K562 (cell line): ENCODE results near the gene SLC6A9. TPM values are rescaled to one million over a fixed set of nuclear protein-coding genes. Genes with fewer than 3 reads are reported as not detected.
A peak's percentile ranks its signal among the peaks of the same experiment; 100 is the strongest.

Source experiments
- ATAC-seq: fragments of 200-7000 bp; cut with Tn5 transposase; 3 replicates; pipeline ENCODE4 v1.9.1; 2020; ENCODE audit warnings: moderate library complexity
- BruUV-seq: library from RNA; stranded (reverse); fragments of 400-500 nt; replicated peaks from 2 replicates; lab custom pipeline; 2021; lab: Mats Ljungman, UMichigan
- CTCF ChIA-PET: fragments of 300-600 bp; formaldehyde crosslinking; extraction: SDS; loops from one replicate; lab custom pipeline; 2021; ENCODE audit warnings: low intra/inter-chr PET ratio; lab: Yijun Ruan, JAX
- POLR2A ChIA-PET: fragments of 300-600, 350-650 bp; sonication (Branson Sonifier 250); formaldehyde crosslinking; extraction: SDS; loops from one replicate; lab custom pipeline; 2021; ENCODE audit warnings: antibody characterized with exemption, inconsistent platforms; lab: Yijun Ruan, JAX
- DNase-seq, 4 experiments: peaks; one replicate each; pipeline versions ENCODE4 v3.0.0 to v3.0.0-alpha.2; 2011 to 2018; ENCODE audit warnings: low spot score in 3 of 4, mixed read lengths in 3 of 4; ENCODE audit errors: extremely low read depth in 1 of 4
- FAIRE-seq: peaks from 2 replicates; lab custom pipeline; 2011; peaks lifted over from hg19 to GRCh38; lab: Jason Lieb, UNC
- H2AFZ ChIP-seq: 2 replicates; pipeline ENCODE4 v1.6.0; 2011; ENCODE audit warnings: low read depth, low read length, control low read depth, inconsistent platforms
- H3K27ac ChIP-seq: fragments of 200-600 bp; 3 replicates; pipeline ENCODE4 v1.8.0; 2011; ENCODE audit warnings: low read depth, mild to moderate bottlenecking, control low read depth, inconsistent platforms, low read length, moderate library complexity, mixed read lengths; ENCODE audit errors: extremely low read depth
- H3K27me3 ChIP-seq, 2 experiments: fragments of 300-600 bp in 1 of 2; 2 replicates in 1 of 2; 3 replicates in 1 of 2; pipeline versions ENCODE4 v1.6.0 to v1.8.0; 2011; ENCODE audit warnings: inconsistent platforms in 2 of 2, low read length in 2 of 2, mild to moderate bottlenecking in 1 of 2, mixed read lengths in 1 of 2, moderate library complexity in 1 of 2; ENCODE audit not compliant: control insufficient read depth in 2 of 2, insufficient read depth in 2 of 2
- H3K36me3 ChIP-seq: fragments of 300-600 bp; 3 replicates; pipeline ENCODE4 v1.8.0; 2011; ENCODE audit warnings: mild to moderate bottlenecking, low read length, inconsistent platforms; ENCODE audit not compliant: control insufficient read depth, insufficient read depth
- H3K4me1 ChIP-seq, 2 experiments: fragments of 200-600 bp in 1 of 2; replicated peaks in 1 of 2; 2 replicates in 1 of 2; 3 replicates in 1 of 2; pipeline versions ENCODE4 v1.5.1 to v1.8.0; 2011; ENCODE audit warnings: inconsistent platforms in 2 of 2, low read length in 2 of 2, mild to moderate bottlenecking in 1 of 2, mixed read lengths in 1 of 2, moderate library complexity in 1 of 2; ENCODE audit not compliant: control insufficient read depth in 2 of 2, insufficient read depth in 2 of 2
- H3K4me2 ChIP-seq: 2 replicates; pipeline ENCODE4 v1.6.1; 2011; ENCODE audit warnings: low read length, control low read depth, inconsistent platforms, mixed read lengths; ENCODE audit not compliant: insufficient read depth
- H3K4me3 ChIP-seq: fragments of 200-600 bp; sonication (generic), shearing (Covaris generic); 2 replicates; pipeline ENCODE4 v1.5.1; 2016; ENCODE audit warnings: control low read depth, inconsistent platforms
- H3K79me2 ChIP-seq: fragments of 200-600 bp; 3 replicates; pipeline ENCODE4 v1.8.0; 2011; ENCODE audit warnings: low read length, inconsistent platforms; ENCODE audit not compliant: control insufficient read depth, insufficient read depth
- H3K9ac ChIP-seq, 2 experiments: 2 replicates each; pipeline versions ENCODE4 v1.6.0 to v1.6.1; 2011; ENCODE audit warnings: low read depth in 2 of 2, low read length in 2 of 2, control low read depth in 1 of 2, inconsistent platforms in 1 of 2, mild to moderate bottlenecking in 1 of 2, mixed read lengths in 1 of 2; ENCODE audit not compliant: insufficient read depth in 1 of 2
- H3K9me1 ChIP-seq: one replicate; pipeline ENCODE4 v1.6.0; 2011; ENCODE audit warnings: inconsistent platforms, mild to moderate bottlenecking, low read length, moderate library complexity; ENCODE audit not compliant: control insufficient read depth, insufficient read depth
- H3K9me3 ChIP-seq: replicated peaks from 2 replicates; pipeline ENCODE4 v1.5.1; 2011; ENCODE audit warnings: low read depth, low read length, inconsistent platforms; ENCODE audit not compliant: control insufficient read depth, insufficient read depth
- H4K20me1 ChIP-seq: replicated peaks from 2 replicates; pipeline ENCODE4 v1.6.1; 2011; ENCODE audit warnings: low read length, inconsistent platforms, mixed read lengths; ENCODE audit not compliant: control insufficient read depth, insufficient read depth
- BRCA1 ChIP-seq, 2 experiments: fragments of 450-650 bp in 1 of 2; sonication (generic) in 1 of 2; formaldehyde crosslinking in 1 of 2; IDR thresholded peaks; 2 replicates each; pipeline versions ENCODE4 v1.5.0 to v1.6.1; 2017 to 2020; ENCODE audit warnings: mild to moderate bottlenecking in 1 of 2, missing genetic modification reagents in 1 of 2
- ELF4 ChIP-seq: fragments of 450-650 bp; formaldehyde crosslinking; IDR thresholded peaks from 2 replicates; pipeline ENCODE4 v1.4.0; 2022; ENCODE audit warnings: missing genetic modification characterization
- ESRRB ChIP-seq: fragments of 250-450 bp; sonication (Bioruptor Pico); IDR thresholded peaks from 2 replicates; pipeline ENCODE4 v1.5.0; 2020; ENCODE audit warnings: mild to moderate bottlenecking, moderate library complexity, borderline replicate concordance
- FIP1L1 ChIP-seq: fragments of 200-400 bp; formaldehyde crosslinking; IDR thresholded peaks from 2 replicates; pipeline ENCODE4 v1.6.1; 2018; ENCODE audit warnings: mild to moderate bottlenecking, low read depth, low read length; ENCODE audit not compliant: poor library complexity, severe bottlenecking
- NFATC3 ChIP-seq: fragments of 450-650 bp; IDR thresholded peaks from 2 replicates; pipeline ENCODE4 v1.6.1; 2017; ENCODE audit warnings: mild to moderate bottlenecking
- ZMIZ1 ChIP-seq, 2 experiments: fragments of 150-350 bp in 1 of 2; IDR thresholded peaks; 2 replicates each; pipeline ENCODE4 v1.6.1; 2012 to 2016; ENCODE audit warnings: low read depth in 2 of 2, low read length in 2 of 2, mild to moderate bottlenecking in 1 of 2, moderate library complexity in 1 of 2
- ZNF121 ChIP-seq: sonication (generic); formaldehyde crosslinking; conservative IDR thresholded peaks from 2 replicates; pipeline ENCODE4 v1.8.0; 2022; ENCODE audit warnings: missing genetic modification reagents
- ZNF263 ChIP-seq: sonication (generic); formaldehyde crosslinking; IDR thresholded peaks from 2 replicates; pipeline ENCODE4 v1.8.0; 2022; ENCODE audit warnings: mild to moderate bottlenecking, missing genetic modification reagents, borderline replicate concordance
- ZNF444 ChIP-seq: fragments of 250-450 bp; sonication (Bioruptor Pico); IDR thresholded peaks from 2 replicates; pipeline ENCODE4 v1.4.0; 2020; ENCODE audit warnings: mild to moderate bottlenecking, moderate library complexity
- ZNF449 ChIP-seq: fragments of 250-450 bp; sonication (Bioruptor Pico); IDR thresholded peaks from 2 replicates; pipeline ENCODE4 v1.8.0; 2022; ENCODE audit warnings: moderate library complexity, mild to moderate bottlenecking, inconsistent platforms
- WGBS: fragments of 100-300 bp; shearing (Covaris generic); methylation state at CpG from one replicate; pipeline ENCODE4 v1.1.6; 2016; ENCODE audit warnings: low coverage, mixed read lengths; ENCODE audit not compliant: insufficient coverage; ENCODE audit errors: missing lambda C conversion rate; 5-methylcytosine and 5-hydroxymethylcytosine counted together
- in situ Hi-C: fragments of 300-500 bp; cut with MboI; formaldehyde crosslinking; loops from 4 replicates; pipeline ENCODE4 v1.15.0; 2018; ENCODE audit warnings: inconsistent platforms, mixed read lengths
- intact Hi-C: fragments of 100-400 bp; cut with micrococcal nuclease; formaldehyde crosslinking; loops from 2 replicates; pipeline ENCODE4 v1.14.2; 2022
- polyA plus RNA-seq, 8 experiments: library from polyadenylated mRNA; depleted of rRNA in 4 of 8; stranded (reverse) in 5 of 8; unstranded in 3 of 8; fragments of >200 nt; fragmentation: Nextera tagmentation in 2 of 8; fragmentation: Illumina TruSeq in 1 of 8; extraction: Ambion mirVana in 2 of 8; extraction: Trizol in 1 of 8; gene quantifications; 2 replicates each; pipeline versions ENCODE4 v1.2.1 to v1.2.3, GENCODE V29; 2011 to 2014; ENCODE audit warnings: inconsistent platforms in 1 of 8, missing spikeins in 1 of 8
- total RNA-seq, 7 experiments: library from RNA; depleted of rRNA in 6 of 7; stranded (reverse); fragments of >200 nt in 6 of 7; fragmentation: Illumina TruSeq in 2 of 7; extraction: Trizol in 2 of 7; gene quantifications; 2 replicates each; pipeline versions ENCODE4 v1.2.1 to v1.2.3, GENCODE V29; 2011 to 2021; ENCODE audit warnings: low replicate concordance in 1 of 7

SLC6A9 gene
- total and polyA plus RNA-seq, 9 of the 15 experiments (the other 6 are each of a cell fraction or from before 2014, with no cell fraction given) = 0.17 to 18.7 (median 2.9) TPM

- WGBS = 80% methylated on average over 6 of the region's 6 CpGs
- FAIRE-seq = no peak
- H3K36me3 ChIP-seq = peaks cover 51% of the 10 kb centered on the region; the same call in 2 of the 3 replicates
- no peak for DNase-seq
- no peaks in the 10 kb centered on the region for H3K27me3 ChIP-seq
- BruUV-seq = no TSS peak
- H3K79me2 ChIP-seq = peaks cover 9% of the 10 kb centered on the region; the same call in 2 of the 3 replicates
- H3K9me3 ChIP-seq = no peaks in the 10 kb centered on the region
- H3K27ac ChIP-seq = peak overlapping the region; percentile 2; the same call in 1 of the 3 replicates
- no peak overlapping the region for H3K9ac ChIP-seq
- in situ Hi-C loops (no loop called here), intact Hi-C loops (no loop called here)
- ATAC-seq = no peak
- TF ChIP-seq ELF4 = no peak
- no peak for TF ChIP-seq ZMIZ1 (IDR thresholded peaks at IDR 0.05; ENCODE audit: low read depth in 2 of 2, low read length in 2 of 2)
- no peak for TF ChIP-seq ZNF121 (CRISPR knock-in tag)
- no peak for TF ChIP-seq ESRRB (CRISPR knock-in tag)
- TF ChIP-seq NFATC3 = no peak
- TF ChIP-seq BRCA1 (IDR thresholded peaks at IDR 0.05) = no peak
- TF ChIP-seq BRCA1 (CRISPR knock-in tag; IDR thresholded peaks at IDR 0.05) = no peak
- no peak for TF ChIP-seq ZNF444
- no peak for TF ChIP-seq ZNF449 (CRISPR knock-in tag)
- no peak for TF ChIP-seq ZNF263 (CRISPR knock-in tag)
- TF ChIP-seq FIP1L1 = no peak
- H3K4me2 ChIP-seq = no peak overlapping the region
- peaks cover 6% of the 10 kb centered on the region for H3K9me1 ChIP-seq
- H3K4me3 ChIP-seq = no peak overlapping the region
- CTCF ChIA-PET = no interaction called here
- POLR2A ChIA-PET = interaction anchor here (1.2 to 3.8 kb wide), 4 partner anchors 11 to 61 kb away, joined by 3 to 16 read pairs (median 6); partner anchors contain the start of genes ATP6V0B and SLC6A9
- H3K4me1 ChIP-seq = peaks cover 16 to 42% of the 10 kb centered on the region in 2 experiments; a peak in 4 of 5 replicates
- H4K20me1 ChIP-seq = 0 out of 2 replicates have a peak, but pooled peaks cover 8% of the 10 kb centered on the region
- H2AFZ ChIP-seq = no peak overlapping the region
These were observed 43.9 kb downstream of the SLC6A9 start for GRCh38 chr1:43987159-43987902.
